IPS DF 19.7 (cell line): ENCODE measurements around the gene ATP5F1D.

Experiments
- DNase-seq: peaks from one replicate; pipeline ENCODE4 v3.0.0-alpha.2; 2013; ENCODE audit warnings: low read depth, low spot score

The ATP5F1D gene

DNA sequence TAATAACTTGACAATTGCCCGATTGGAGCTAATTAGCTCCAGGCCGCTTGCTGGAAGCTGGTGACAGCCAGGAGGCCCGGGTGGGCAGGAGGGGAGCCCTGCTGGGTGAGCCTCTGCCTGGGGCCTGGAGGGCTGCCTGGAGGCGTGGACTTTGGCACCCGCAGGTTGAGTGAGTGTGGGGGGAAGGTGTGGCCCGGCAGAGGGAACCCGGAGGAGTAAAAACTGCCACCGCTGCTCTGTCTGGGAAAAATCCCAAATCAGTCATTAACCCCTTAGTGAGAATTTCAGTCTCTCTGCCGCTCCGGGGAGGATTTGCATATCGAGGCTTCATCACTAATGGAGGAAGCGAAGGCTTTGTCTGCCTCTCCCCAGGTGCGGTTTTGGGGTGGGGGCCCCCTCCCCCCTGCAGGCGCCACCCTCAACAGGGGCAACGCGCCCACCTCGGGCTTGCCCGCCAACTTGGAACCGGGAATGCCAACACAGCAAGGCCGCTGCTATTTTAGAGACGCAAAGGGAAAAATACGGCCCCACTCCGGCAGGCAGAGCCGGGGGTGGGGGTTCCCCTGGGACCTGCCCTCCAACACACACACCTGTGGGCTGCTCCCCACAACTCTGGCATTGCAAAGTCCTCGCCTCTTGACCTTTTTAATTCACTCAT is 50.3 kb downstream of the ATP5F1D start:
- no peak for DNase-seq

DNA sequence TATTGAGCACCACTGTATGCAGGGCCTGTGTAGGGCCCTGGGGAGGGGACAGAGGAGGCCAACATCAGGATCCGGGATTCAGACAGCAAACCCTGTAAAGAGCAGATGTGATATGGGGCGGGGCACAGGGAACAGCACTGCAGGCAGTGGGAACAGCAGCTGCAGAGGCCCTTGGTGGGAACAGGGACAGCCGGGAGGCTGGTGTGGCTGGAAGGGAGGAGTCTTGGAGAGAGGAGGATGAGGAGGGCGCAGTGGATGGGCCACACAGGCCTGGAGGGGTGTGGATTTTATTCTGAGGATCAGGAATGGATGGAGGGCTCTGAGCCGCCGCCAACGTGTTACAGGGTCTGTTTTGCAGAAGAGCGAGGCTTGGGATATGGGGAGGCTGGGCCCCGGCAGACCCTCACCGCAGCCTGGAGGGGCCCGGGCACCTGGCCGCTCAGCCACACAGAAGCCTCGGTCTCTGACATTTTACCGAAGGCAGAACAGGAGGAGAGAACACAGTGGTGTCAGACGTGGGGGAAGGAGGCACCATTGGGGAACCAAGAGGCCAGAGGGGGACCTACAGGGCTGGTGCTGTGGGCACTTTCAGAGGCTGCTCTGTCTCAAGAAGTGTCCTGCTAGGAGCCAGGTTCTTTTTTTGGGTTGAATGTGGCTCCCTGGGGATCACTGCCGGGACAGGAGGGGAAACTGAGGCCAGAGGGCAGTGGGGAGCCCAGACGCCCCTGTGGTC is 51.0 kb downstream of the ATP5F1D start:
- DNase-seq = no peak

- DNase-seq = no peak
These were observed 52.4 kb downstream of the ATP5F1D start for GRCh38 chr19:1293782-1294604.
